Central memory CD4-positive, alpha-beta T cell (primary cell): ENCODE data around the gene RABGAP1.

Experiments used
- DNase-seq: peaks from one replicate; pipeline ENCODE4 v3.0.0; 2022

The RABGAP1 gene

DNA sequence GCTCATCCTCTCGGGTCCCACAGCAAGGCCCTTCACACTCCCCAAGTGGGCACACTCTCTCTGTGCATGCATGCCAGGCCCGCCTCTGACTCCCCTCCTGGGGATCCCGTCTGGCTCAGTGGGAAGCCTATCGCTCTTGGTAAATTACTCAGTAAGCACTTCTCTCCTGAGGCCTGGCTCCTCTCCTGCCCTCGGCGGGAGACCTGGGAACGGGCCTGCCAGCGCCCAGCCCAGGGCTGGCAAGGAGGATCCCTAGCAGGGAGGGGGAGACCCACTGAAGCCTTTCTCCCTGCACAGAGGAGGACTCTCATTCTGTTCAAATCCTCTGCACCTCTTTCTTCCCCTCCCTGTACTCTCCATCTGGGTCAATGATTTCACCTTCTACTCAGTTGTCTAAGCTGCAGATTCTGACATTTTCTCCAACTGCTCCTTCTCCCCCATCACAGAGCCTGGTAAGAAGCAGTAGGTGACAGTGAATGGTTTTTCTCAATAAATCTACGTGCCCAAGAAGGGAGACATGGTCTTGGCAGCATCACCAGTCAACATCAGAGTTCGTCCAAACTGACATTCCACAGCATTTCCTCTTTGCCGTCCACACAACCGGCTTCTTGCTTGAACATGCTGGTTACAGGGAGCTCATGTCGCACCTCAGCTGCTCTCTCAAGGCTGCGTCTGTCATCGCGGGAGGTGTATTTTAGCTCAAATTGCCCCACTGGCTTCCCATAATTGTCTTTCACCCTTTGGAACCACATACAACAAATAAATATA, 174.5 kb downstream of the RABGAP1 start:
- no peak for DNase-seq

- no peak for DNase-seq
Measured at GRCh38 chr9:123116036-123116435, 175.2 kb downstream of the RABGAP1 start.

DNA sequence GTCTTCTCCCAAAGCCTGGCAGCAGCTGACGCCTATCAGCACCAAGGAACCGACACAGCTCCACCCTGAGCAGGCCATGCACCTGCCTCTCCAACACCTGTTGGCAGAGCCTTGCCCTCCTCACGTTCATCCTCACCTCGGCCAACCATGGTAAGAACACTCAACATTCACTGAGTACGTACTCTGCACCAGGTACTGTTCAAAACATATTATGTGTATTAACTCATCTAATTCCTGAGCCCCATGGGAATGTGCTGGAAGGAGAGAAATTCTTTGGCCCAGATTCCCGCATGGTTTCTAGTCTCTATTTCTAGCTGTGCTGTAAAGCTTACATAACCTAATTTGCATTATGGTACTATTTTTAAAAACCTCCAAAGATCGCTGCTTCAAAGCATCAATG, 178.7 kb downstream of the RABGAP1 start:
- no peak for DNase-seq

GRCh38 chr9:123120131-123120530, 179.3 kb downstream of the RABGAP1 start:
- no peak for DNase-seq

DNA sequence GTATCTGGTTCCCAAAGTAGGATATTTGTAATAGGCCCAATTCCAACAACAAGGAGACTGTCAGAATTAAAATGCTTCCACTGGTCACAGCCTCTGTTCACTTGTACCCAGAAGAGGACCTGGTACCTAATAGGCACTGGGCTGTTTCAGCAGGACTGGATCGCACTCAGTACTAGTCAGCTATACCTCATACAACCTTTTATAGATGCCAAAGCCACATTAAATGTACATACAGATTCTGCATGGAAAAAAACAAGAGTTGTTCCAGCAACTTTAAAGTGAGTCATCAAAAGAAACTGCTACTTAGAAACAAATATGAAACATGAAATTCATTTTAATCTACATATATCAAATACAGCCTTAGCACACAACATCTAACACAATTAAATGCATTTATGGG, 180.1 kb downstream of the RABGAP1 start:
- DNase-seq: no peak

- DNase-seq: no peak
Measured at GRCh38 chr9:123121457-123121856, 180.6 kb downstream of the RABGAP1 start.

DNA sequence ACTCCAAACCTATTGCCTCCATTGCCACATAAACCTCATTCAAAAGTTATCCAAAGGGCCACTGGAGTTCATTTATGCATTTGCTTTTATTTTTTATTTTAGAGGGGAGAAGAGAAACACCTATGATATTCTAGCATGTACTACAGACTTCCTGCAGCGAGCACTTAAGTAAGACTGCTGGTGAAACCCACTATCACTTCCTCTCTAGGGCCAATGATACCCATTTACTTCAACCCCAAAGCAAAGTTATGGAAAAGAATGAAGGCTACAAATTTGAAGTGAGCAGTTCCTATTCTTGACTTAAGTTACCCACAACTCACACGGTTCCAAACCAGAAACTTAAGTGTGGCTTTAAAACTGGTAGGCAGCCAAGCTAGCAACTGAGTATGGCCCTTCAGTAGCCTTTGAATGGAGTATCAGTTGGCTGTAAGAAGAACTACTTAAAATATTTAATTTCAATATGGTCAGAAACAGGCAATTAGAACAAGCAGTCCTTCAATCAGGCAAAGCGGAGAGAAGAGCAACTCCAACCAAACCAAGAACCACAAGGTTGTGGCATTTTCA, 186.8 kb downstream of the RABGAP1 start:
- no peak for DNase-seq

- DNase-seq: no peak
Measured at GRCh38 chr9:123128591-123128990, 187.8 kb downstream of the RABGAP1 start.

DNA sequence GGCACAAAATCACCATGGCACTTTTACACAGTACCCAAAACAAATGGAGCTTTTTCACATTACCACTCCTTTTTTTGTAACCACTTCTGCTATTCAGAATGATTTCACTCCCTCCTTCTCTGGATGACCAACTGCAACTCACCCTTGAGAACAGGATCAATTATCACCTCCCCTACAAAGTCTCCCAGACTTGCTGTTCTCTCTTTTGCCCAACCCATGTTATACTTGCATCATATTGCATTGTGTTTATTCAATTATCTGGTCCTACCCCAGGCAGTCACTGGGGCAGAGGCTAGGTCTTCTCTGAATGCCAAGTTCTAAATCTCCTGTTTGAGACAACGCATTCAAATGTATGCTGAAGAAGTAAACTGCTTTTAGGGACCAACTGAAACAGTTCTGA, 188.6 kb downstream of the RABGAP1 start:
- no peak for DNase-seq

DNA sequence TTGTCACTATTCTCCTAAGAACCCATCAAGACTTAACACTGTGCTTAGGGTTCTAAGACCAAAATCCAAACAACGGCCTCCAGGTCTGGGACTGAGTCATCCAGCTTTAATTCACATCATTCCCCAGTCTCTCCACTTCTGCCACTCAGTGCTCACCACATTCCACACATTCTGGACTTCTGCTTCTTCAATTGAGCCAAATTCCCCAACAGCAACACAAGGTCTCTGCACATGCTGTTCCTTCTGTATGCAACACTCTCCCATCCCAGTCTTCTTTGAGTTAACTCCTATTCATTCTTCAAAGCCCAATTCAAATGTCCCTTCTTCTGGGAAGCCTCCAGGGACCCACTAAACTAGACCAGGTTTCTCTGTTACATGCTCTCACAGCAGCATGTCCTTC, 190.4 kb downstream of the RABGAP1 start:
- DNase-seq: no peak

- DNase-seq: no peak
Measured at GRCh38 chr9:123131993-123132392, 191.2 kb downstream of the RABGAP1 start.

DNA sequence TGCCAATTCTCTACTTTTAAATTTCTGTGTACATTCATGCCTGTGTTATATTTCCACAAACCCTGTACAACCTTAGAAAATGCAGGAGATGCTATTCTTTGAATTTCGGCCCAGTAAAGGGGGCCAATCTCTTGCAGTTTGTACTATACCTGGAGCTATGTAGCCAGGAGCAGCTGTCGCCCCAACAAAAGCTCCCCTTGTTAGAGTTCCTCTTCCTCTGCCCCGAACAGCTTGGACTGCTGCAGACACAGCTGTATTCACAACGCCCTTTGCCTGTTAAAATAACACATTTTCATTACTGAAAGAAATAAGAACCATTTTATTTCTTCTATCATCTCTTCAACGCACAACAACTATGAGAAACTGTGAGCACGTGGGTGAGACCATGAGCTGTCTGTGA, 191.9 kb downstream of the RABGAP1 start:
- DNase-seq: no peak

- no peak for DNase-seq
Measured at GRCh38 chr9:123135430-123135829, 194.6 kb downstream of the RABGAP1 start.

GRCh38 chr9:123138163-123138562, 197.3 kb downstream of the RABGAP1 start:
- no peak for DNase-seq

DNA sequence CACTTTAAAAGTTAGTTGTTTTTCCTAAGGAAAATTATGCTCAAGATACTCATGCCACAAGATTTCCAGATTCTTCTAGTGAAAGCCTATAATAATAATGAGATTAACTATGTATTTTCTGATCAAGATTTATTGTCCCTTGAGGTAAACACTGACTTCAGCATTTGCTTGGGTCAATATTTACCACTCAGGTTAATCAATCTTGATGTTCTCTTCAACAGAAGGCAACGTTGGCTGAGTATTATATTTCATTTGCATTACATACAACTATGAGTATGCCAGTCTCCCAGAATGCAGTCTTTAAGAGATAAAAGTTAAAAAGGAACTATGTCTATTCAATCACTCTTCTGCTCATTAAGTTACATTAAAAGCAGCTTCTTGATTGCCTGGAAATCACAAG, 208.2 kb downstream of the RABGAP1 start:
- no peak for DNase-seq

DNA sequence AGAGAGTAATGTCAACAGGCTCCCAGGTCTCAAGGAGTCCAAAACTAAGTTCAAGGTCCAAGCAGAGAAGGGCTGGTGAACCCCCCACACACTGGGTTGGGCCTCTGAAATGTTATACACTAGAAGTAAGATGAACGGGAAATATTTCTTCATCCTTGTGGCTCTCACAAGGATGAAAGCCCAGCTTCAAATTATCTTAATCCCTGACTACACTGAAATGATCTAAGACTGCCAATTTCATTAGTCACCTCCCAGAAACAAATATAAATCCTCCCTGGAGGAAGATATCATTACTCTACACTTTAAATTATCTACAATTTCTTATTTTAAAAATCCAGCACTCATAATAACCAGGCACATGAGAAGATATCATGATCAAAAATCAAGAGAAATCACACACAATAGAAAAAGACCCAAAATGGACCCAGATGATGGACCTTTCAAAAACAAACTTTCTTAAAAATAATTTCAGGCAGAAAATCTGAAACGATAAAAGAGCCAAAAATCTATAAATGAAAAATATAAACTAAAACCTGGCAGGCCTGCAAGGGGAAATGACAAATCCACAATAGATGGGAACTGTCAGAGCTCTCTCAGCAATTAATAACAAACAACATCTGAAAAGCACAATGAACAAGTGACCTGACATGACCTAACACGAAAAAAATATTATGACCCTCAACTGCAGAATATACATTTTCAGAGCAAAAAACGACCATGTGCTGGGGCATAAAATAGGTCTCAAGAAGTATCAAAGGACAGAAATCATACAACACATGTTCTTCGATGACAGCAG, 210.1 kb downstream of the RABGAP1 start:
- no peak for DNase-seq
